ENCODE results near the gene CDC42BPG. TPM values are rescaled to one million over a fixed set of nuclear protein-coding genes. Genes with fewer than 3 reads are reported as not detected.

The CDC42BPG gene
- total RNA-seq, 1 experiment from 2014 or later, result 4.1 TPM

DNA sequence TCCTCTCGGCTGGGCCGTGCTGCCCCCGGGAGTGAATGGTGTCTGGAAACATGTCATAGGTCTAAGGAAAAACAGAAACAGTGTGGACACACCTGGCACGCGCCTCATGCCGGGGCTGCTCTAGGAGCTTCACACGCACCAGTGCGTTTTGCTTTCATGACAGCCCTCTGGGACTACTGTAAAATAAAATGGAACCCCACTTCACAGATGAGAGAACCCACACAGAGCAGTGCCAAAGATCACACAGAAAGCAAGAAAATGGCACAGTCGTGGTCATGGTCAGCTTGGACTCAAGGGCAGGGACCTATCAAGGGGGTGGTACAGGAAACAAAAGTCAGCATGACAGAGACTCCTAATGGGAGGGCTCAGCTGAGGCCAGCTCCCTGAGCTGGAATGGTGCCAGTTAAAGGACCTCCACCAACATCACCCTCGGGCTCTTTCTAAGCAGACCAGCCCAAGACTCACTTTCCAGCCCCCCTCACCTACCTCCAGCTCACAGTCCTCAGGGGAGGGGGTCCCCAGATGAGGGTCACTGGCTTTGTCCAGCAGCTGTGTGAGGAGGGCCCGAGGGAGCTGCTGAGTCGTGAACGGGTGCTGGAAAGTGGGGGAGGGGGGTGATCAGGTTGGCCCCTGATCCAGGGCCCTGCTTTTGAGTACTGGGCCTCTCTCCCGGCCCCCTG is 44.7 kb downstream of the CDC42BPG start:
- no TSS peak for BruUV-seq (replicated peaks)
- POLR2A ChIA-PET, result interaction anchor here (1.6 kb wide), 1 partner anchor 21 kb away, joined by 4 read pairs; the partner anchor contains the start of gene SF1
- H3K36me3 ChIP-seq (ENCODE audit: control insufficient read depth, insufficient read depth, low read length), result no peaks in the 10 kb centered on the region; the same call in 1 of the 2 replicates

DNA sequence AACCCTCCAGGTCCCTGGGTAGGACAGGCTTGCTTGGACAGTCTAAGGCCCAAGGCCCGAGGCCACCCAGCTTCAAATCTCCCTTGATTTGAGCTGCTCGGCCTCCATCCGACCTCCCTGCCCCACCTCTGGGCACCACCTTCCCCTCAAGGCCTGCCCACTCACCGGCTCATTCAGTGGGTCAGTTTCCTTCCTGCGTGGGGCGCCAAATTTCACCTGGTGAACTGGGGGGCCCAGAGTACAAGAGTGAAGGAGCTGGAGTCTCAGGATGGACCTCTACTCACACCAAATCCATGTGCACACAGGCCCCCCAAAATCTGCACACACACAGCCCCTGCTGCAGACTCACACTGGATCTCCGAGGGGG is 45.2 kb downstream of the CDC42BPG start:
- TF ChIP-seq TCF7L2 (IDR thresholded peaks at IDR 0.05; ENCODE audit: low read depth, low read length), result no peak
- ChIA-PET CTCF (interaction anchor here (0.5 to 0.6 kb wide), 2 partner anchors 76 to 476 kb away, joined by 3 to 14 read pairs; no protein-coding TSS in a partner anchor), POLR2A (interaction anchor here (1.6 kb wide), 1 partner anchor 20 kb away, joined by 4 read pairs; the partner anchor contains the start of gene SF1)
- Histone ChIP-seq H3K9me3 (ENCODE audit: control insufficient read depth, insufficient read depth, low read depth, low read length) (no peaks in the 10 kb centered on the region), H3K4me3 (ENCODE audit: low read depth in 2 of 2, low read length in 2 of 2) (no peak overlapping the region), H3K4me1 (ENCODE audit: control insufficient read depth, insufficient read depth, low read length) (peaks cover 16% of the 10 kb centered on the region), H3K27ac (ENCODE audit: low read length) (no peak overlapping the region), H3K27me3 (ENCODE audit: control insufficient read depth, insufficient read depth, low read length) (no peaks in the 10 kb centered on the region), H3K36me3 (ENCODE audit: control insufficient read depth, insufficient read depth, low read length) (no peaks in the 10 kb centered on the region; the same call in 1 of the 2 replicates)
- no peak for ATAC-seq
- BruUV-seq (replicated peaks), result no TSS peak
- in situ Hi-C loops (cut with HindIII; ENCODE audit: low pct_unique_long_range_greater_than_20kb, low sequenced_read_pairs), result no loop called here
- DNase-seq (ENCODE audit: low read depth, low spot score), result no peak
- intact Hi-C loops (cut with micrococcal nuclease; ENCODE audit: unreplicated experiment), result no loop called here

More for the DNA sequence above, 44.7 kb downstream of the CDC42BPG start:
- intact Hi-C loops (cut with micrococcal nuclease; ENCODE audit: unreplicated experiment) (no loop called here), in situ Hi-C loops (cut with HindIII; ENCODE audit: low pct_unique_long_range_greater_than_20kb, low sequenced_read_pairs) (no loop called here)
- Histone ChIP-seq H3K27ac (ENCODE audit: low read length) (no peak overlapping the region), H3K4me3 (ENCODE audit: low read depth in 2 of 2, low read length in 2 of 2) (no peak overlapping the region), H3K9me3 (ENCODE audit: control insufficient read depth, insufficient read depth, low read depth, low read length) (no peaks in the 10 kb centered on the region), H3K4me1 (ENCODE audit: control insufficient read depth, insufficient read depth, low read length) (peaks cover 18% of the 10 kb centered on the region), H3K27me3 (ENCODE audit: control insufficient read depth, insufficient read depth, low read length) (no peaks in the 10 kb centered on the region)
- ATAC-seq (no peak), DNase-seq (ENCODE audit: low read depth, low spot score) (no peak)
- CTCF ChIA-PET, result interaction anchor here (0.5 to 0.6 kb wide), 2 partner anchors 75 to 476 kb away, joined by 3 to 14 read pairs; no protein-coding TSS in a partner anchor
- TF ChIP-seq, protein P1, sequence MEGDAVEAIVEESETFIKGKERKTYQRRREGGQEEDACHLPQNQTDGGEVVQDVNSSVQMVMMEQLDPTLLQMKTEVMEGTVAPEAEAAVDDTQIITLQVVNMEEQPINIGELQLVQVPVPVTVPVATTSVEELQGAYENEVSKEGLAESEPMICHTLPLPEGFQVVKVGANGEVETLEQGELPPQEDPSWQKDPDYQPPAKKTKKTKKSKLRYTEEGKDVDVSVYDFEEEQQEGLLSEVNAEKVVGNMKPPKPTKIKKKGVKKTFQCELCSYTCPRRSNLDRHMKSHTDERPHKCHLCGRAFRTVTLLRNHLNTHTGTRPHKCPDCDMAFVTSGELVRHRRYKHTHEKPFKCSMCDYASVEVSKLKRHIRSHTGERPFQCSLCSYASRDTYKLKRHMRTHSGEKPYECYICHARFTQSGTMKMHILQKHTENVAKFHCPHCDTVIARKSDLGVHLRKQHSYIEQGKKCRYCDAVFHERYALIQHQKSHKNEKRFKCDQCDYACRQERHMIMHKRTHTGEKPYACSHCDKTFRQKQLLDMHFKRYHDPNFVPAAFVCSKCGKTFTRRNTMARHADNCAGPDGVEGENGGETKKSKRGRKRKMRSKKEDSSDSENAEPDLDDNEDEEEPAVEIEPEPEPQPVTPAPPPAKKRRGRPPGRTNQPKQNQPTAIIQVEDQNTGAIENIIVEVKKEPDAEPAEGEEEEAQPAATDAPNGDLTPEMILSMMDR (IDR thresholded peaks at IDR 0.05), result no peak
- TF ChIP-seq SIN3A (IDR thresholded peaks at IDR 0.05; ENCODE audit: borderline replicate concordance, insufficient read depth, low read depth, low read length) (no peak), POLR2AphosphoS5 (IDR thresholded peaks at IDR 0.05; ENCODE audit: low read depth, low read length) (no peak), TCF7L2 (IDR thresholded peaks at IDR 0.05; ENCODE audit: low read depth, low read length) (no peak)
- TF ChIP-seq, protein P2, sequence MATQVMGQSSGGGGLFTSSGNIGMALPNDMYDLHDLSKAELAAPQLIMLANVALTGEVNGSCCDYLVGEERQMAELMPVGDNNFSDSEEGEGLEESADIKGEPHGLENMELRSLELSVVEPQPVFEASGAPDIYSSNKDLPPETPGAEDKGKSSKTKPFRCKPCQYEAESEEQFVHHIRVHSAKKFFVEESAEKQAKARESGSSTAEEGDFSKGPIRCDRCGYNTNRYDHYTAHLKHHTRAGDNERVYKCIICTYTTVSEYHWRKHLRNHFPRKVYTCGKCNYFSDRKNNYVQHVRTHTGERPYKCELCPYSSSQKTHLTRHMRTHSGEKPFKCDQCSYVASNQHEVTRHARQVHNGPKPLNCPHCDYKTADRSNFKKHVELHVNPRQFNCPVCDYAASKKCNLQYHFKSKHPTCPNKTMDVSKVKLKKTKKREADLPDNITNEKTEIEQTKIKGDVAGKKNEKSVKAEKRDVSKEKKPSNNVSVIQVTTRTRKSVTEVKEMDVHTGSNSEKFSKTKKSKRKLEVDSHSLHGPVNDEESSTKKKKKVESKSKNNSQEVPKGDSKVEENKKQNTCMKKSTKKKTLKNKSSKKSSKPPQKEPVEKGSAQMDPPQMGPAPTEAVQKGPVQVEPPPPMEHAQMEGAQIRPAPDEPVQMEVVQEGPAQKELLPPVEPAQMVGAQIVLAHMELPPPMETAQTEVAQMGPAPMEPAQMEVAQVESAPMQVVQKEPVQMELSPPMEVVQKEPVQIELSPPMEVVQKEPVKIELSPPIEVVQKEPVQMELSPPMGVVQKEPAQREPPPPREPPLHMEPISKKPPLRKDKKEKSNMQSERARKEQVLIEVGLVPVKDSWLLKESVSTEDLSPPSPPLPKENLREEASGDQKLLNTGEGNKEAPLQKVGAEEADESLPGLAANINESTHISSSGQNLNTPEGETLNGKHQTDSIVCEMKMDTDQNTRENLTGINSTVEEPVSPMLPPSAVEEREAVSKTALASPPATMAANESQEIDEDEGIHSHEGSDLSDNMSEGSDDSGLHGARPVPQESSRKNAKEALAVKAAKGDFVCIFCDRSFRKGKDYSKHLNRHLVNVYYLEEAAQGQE (IDR thresholded peaks at IDR 0.05; ENCODE audit: insufficient read depth in 1 of 2, low read depth in 2 of 2, low read length in 1 of 2), result no peak
